GM18511 (cell line): ENCODE results near the gene MTTP.
A peak's percentile ranks its signal among the peaks of the same experiment; 100 is the strongest.

Source experiments
- ATAC-seq: cut with Tn5 transposase; IDR thresholded peaks from one replicate; pipeline ENCODE4 v1.9.1; 2021; ENCODE audit warnings: mild to moderate bottlenecking, moderate library complexity; ENCODE audit not compliant: unreplicated experiment

MTTP gene

GRCh38 chr4:99591757-99592156 is 17.1 kb downstream of the MTTP start:
- no peak for ATAC-seq

- peak; percentile 87 for ATAC-seq
Observed at GRCh38 chr4:99593781-99594641, 19.4 kb downstream of the MTTP start.

GRCh38 chr4:99594818-99595217 is 20.2 kb downstream of the MTTP start:
- ATAC-seq: peak; percentile 42

GRCh38 chr4:99606716-99607115 is 32.1 kb downstream of the MTTP start:
- no peak for ATAC-seq

GRCh38 chr4:99608417-99608816 is 33.8 kb downstream of the MTTP start:
- ATAC-seq: no peak

GRCh38 chr4:99610605-99611175 is 36.1 kb downstream of the MTTP start:
- no peak for ATAC-seq

- ATAC-seq: no peak
Observed at GRCh38 chr4:99612281-99612680, 37.7 kb downstream of the MTTP start.

GRCh38 chr4:99612704-99613103 is 38.1 kb downstream of the MTTP start:
- no peak for ATAC-seq

GRCh38 chr4:99614491-99614890 is 39.9 kb downstream of the MTTP start:
- ATAC-seq: no peak

- no peak for ATAC-seq
Observed at GRCh38 chr4:99615170-99615820, 40.7 kb downstream of the MTTP start.

GRCh38 chr4:99617374-99617773 is 42.8 kb downstream of the MTTP start:
- no peak for ATAC-seq

- ATAC-seq: no peak
Observed at GRCh38 chr4:99622341-99622740, 47.7 kb downstream of the MTTP start.

GRCh38 chr4:99624141-99624719 is 49.6 kb downstream of the MTTP start:
- ATAC-seq: no peak

- peak; percentile 78 for ATAC-seq
Observed at GRCh38 chr4:99625369-99625768, 50.7 kb downstream of the MTTP start.

- no peak for ATAC-seq
Observed at GRCh38 chr4:99628040-99628439, 53.4 kb downstream of the MTTP start.

- no peak for ATAC-seq
Observed at GRCh38 chr4:99629962-99630554, 55.4 kb downstream of the MTTP start.

GRCh38 chr4:99630857-99631360 is 56.3 kb downstream of the MTTP start:
- no peak for ATAC-seq

GRCh38 chr4:99633772-99634171 is 59.1 kb downstream of the MTTP start:
- no peak for ATAC-seq

- ATAC-seq: no peak
Observed at GRCh38 chr4:99634742-99635360, 60.2 kb downstream of the MTTP start.

- ATAC-seq: no peak
Observed at GRCh38 chr4:99635601-99636000, 61.0 kb downstream of the MTTP start.

- ATAC-seq: no peak
Observed at GRCh38 chr4:99636422-99636821, 61.8 kb downstream of the MTTP start.
